Uterus (tissue), 4 donors: ENCODE results near the gene IL12B. TPM values are rescaled to one million over a fixed set of nuclear protein-coding genes. Genes with fewer than 3 reads are reported as not detected.

ENCODE experiments used
- DNase-seq, 2 donors: peaks; one replicate each; pipeline ENCODE4 v3.0.0-alpha.2; 2019 to 2020
- H3K27ac ChIP-seq, 2 donors: fragments of 200-600 bp; sonication (generic); 1 replicate in 1 of 2; 2 replicates in 1 of 2; pipeline ENCODE4 v1.5.1; 2016 to 2018
- H3K27me3 ChIP-seq, 2 donors: fragments of 200-600 bp; sonication (generic); one replicate each; pipeline ENCODE4 v1.5.1; 2018 to 2019; ENCODE audit warnings: control low read depth in 1 of 2
- H3K36me3 ChIP-seq, 2 donors: fragments of 200-600 bp; sonication (generic); one replicate each; pipeline ENCODE4 v1.5.1; 2019; ENCODE audit warnings: control low read depth in 1 of 2
- H3K4me1 ChIP-seq, 2 donors: fragments of 200-600 bp; sonication (generic); one replicate each; pipeline ENCODE4 v1.5.1; 2018 to 2019; ENCODE audit warnings: control low read depth in 1 of 2
- H3K4me3 ChIP-seq, 2 donors: fragments of 200-600 bp; sonication (generic); 1 replicate in 1 of 2; 2 replicates in 1 of 2; pipeline ENCODE4 v1.5.1; 2018 to 2019; ENCODE audit warnings: mild to moderate bottlenecking in 1 of 2
- H3K9me3 ChIP-seq, 2 donors: fragments of 200-600 bp; sonication (generic); one replicate each; pipeline ENCODE4 v1.5.1; 2019; ENCODE audit warnings: control low read depth in 1 of 2
- POLR2A ChIP-seq, 2 donors: fragments of 450-650 bp; IDR thresholded peaks; one replicate each; pipeline ENCODE4 v1.6.1; 2016; ENCODE audit warnings: antibody characterized with exemption in 2 of 2, mild to moderate bottlenecking in 1 of 2, moderate library complexity in 1 of 2
- intact Hi-C: fragments of 100-400 bp; cut with DNase I; formaldehyde crosslinking; loops from one replicate; pipeline ENCODE4 v1.15.1; 2023; ENCODE audit warnings: low total_unique reads
- total RNA-seq, 4 donors: library from RNA; depleted of rRNA in 3 of 4; stranded (reverse); fragments of >200 nt in 3 of 4; gene quantifications; one replicate each; pipeline versions ENCODE4 v1.1.0 to v1.2.4, GENCODE V29; 2014 to 2023
- TF ChIP-seq, protein P1 (sequence below), 4 experiments: fragments of 200-600 bp in 2 of 4; fragments of 450-650 bp in 2 of 4; sonication (generic) in 2 of 4; IDR thresholded peaks; one replicate each; pipeline ENCODE4 v1.5.1; 2016 to 2019; ENCODE audit warnings: antibody characterized with exemption in 4 of 4, mild to moderate bottlenecking in 2 of 4, moderate library complexity in 1 of 4
- donor health status: DM: yes; HTN: yes; CAD: no.

Gene IL12B
- total RNA-seq, 4 donors from 2014 or later = not detected

DNA sequence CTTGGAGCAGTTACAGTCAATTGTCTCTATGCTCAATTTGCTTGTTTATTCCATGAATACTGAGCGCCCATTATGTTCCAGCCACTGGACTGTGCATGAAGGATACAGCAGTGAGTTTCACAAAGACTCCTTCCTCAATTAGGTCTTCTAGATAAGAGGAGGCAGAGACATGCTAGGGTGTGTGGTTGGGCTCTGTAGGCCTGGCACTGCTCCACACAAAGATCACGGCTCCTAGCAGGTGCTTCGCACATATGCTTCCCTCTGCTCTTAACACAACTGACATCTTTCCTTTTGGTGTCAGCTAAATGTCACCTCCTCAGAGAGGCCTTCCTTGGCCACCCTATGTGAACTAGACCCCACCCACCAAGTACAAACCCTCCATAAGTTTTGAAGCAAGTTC, 10.9 kb downstream of the IL12B start:
- H3K4me3 ChIP-seq = no peak overlapping the region
- H3K4me1 ChIP-seq = no peaks in the 10 kb centered on the region
- no peaks in the 10 kb centered on the region for H3K36me3 ChIP-seq
- DNase-seq = no peak
- no peaks in the 10 kb centered on the region for H3K9me3 ChIP-seq
- H3K27me3 ChIP-seq = no peaks in the 10 kb centered on the region
- intact Hi-C loops = no loop called here
- TF ChIP-seq, protein P1, sequence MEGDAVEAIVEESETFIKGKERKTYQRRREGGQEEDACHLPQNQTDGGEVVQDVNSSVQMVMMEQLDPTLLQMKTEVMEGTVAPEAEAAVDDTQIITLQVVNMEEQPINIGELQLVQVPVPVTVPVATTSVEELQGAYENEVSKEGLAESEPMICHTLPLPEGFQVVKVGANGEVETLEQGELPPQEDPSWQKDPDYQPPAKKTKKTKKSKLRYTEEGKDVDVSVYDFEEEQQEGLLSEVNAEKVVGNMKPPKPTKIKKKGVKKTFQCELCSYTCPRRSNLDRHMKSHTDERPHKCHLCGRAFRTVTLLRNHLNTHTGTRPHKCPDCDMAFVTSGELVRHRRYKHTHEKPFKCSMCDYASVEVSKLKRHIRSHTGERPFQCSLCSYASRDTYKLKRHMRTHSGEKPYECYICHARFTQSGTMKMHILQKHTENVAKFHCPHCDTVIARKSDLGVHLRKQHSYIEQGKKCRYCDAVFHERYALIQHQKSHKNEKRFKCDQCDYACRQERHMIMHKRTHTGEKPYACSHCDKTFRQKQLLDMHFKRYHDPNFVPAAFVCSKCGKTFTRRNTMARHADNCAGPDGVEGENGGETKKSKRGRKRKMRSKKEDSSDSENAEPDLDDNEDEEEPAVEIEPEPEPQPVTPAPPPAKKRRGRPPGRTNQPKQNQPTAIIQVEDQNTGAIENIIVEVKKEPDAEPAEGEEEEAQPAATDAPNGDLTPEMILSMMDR (IDR thresholded peaks at IDR 0.05) = no peak
- TF ChIP-seq POLR2A (IDR thresholded peaks at IDR 0.05) = no peak
- H3K27ac ChIP-seq = no peak overlapping the region

DNA sequence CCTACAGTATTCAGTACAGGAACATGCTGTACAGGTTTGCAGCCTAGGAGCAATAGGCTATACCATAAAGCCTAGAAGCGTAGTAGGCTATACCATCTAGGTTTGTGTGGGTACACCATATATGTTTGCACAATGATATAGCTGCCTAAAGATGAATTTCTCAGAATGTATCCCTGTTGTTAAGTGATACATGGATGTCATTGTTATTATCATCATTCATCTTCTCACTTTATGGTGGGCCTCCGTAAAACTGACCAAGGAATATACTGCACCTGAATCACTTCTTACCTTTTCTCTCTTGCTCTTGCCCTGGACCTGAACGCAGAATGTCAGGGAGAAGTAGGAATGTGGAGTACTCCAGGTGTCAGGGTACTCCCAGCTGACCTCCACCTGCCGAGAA, 11.8 kb downstream of the IL12B start:
- Histone ChIP-seq H3K36me3 (no peaks in the 10 kb centered on the region), H3K27ac (no peak overlapping the region), H3K4me3 (no peak overlapping the region), H3K9me3 (no peaks in the 10 kb centered on the region), H3K27me3 (no peaks in the 10 kb centered on the region), H3K4me1 (no peaks in the 10 kb centered on the region)
- TF ChIP-seq POLR2A (IDR thresholded peaks at IDR 0.05) = no peak
- TF ChIP-seq, protein P1 (IDR thresholded peaks at IDR 0.05) = no peak
- DNase-seq = no peak
- intact Hi-C loops = no loop called here

DNA sequence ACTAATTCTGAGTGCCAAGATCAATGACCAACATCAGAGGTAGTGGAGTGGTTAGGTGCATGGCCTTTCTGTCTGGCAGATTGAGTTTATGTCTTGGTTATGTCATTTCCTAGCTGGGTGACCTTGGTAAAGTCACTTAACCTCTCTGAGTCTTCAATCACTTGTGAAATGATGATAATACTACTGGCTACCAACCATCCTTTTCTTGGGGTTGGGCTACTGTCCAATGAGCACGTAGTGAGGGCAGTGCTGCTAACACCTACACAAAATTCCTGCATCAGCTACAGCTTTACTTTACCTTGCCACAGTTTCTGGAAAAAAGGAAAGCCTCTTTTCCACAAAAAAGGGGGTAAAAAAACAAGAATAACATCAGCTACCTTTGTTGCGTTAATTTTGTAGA, 12.4 kb downstream of the IL12B start:
- Histone ChIP-seq H3K9me3 (no peaks in the 10 kb centered on the region), H3K4me3 (no peak overlapping the region), H3K27me3 (no peaks in the 10 kb centered on the region), H3K4me1 (no peaks in the 10 kb centered on the region), H3K27ac (no peak overlapping the region), H3K36me3 (no peaks in the 10 kb centered on the region)
- DNase-seq = no peak
- intact Hi-C loops = no loop called here
- no peak for TF ChIP-seq POLR2A (IDR thresholded peaks at IDR 0.05)
- TF ChIP-seq, protein P1 (IDR thresholded peaks at IDR 0.05) = no peak

DNA sequence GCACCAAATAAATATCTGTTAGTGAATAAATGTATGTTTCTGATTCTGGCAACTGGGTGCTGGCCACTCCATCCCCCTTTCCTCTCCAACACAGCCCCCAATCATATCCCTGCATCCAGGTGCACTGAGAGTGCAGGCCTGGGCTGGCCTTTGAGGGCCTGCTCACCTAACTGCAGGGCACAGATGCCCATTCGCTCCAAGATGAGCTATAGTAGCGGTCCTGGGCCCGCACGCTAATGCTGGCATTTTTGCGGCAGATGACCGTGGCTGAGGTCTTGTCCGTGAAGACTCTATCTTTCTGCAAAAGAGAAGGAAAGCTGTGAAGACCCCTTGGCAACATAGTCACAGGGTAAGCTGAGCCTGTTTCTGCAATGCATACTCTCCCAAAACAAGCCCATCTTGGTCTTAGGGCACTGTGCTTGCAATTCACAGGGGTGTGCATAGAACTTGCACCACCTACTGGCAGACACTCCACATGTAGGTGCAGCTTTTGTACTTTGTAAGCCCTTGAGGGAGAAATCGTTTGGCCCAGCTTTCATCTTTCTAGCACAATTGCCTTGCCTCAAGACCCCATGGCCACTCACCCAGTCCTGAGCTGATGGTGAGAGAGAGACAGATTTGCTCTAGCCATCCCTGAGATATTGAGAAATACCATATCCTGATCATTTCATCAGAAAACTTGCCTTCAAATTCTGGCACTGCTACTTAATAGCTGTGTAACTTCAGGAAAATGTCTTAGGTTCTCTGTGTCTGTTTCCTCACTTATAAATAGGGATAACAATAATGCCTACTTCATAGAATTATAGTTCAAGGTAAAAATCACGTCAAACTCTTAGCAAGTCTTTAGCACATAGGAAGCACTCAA, 13.5 kb downstream of the IL12B start:
- Histone ChIP-seq H3K27me3 (no peaks in the 10 kb centered on the region), H3K4me1 (no peaks in the 10 kb centered on the region), H3K36me3 (no peaks in the 10 kb centered on the region), H3K27ac (no peak overlapping the region), H3K4me3 (no peak overlapping the region), H3K9me3 (no peaks in the 10 kb centered on the region)
- intact Hi-C loops = no loop called here
- no peak for DNase-seq
- TF ChIP-seq POLR2A (IDR thresholded peaks at IDR 0.05) = no peak
- TF ChIP-seq, protein P1 (IDR thresholded peaks at IDR 0.05) = peak; percentile 10 to 46 (median 28)

DNA sequence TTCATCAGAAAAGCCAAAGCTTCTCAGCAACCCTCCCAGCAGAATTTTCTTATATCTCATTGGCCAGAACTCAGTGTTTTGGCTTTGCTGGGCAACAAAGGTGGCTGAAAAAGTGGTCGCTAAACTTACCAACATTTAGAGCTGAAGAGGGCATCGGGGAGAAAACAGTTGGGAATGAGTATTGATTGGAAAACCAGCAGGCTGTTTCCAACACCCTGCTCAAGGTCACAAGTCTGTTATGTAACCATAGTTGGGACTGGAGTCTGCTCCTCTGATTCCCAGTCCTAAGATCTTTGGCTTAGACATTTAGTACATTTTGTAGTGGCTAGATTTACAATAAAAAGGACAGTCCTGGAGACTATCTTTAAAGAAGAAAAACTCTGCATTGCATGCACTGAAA, 17.1 kb downstream of the IL12B start:
- Histone ChIP-seq H3K27ac (no peak overlapping the region), H3K4me3 (no peak overlapping the region), H3K27me3 (peaks cover 0 to 10% of the 10 kb centered on the region in 2 donors), H3K9me3 (no peaks in the 10 kb centered on the region), H3K4me1 (no peaks in the 10 kb centered on the region), H3K36me3 (no peaks in the 10 kb centered on the region)
- TF ChIP-seq, protein P1 (IDR thresholded peaks at IDR 0.05) = no peak
- TF ChIP-seq POLR2A (IDR thresholded peaks at IDR 0.05) = no peak
- intact Hi-C loops = no loop called here
- DNase-seq = no peak
